K562 (cell line): ENCODE results near the gene MOGAT2. TPM values are rescaled to one million over a fixed set of nuclear protein-coding genes. Genes with fewer than 3 reads are reported as not detected.

ENCODE experiments used
- ARID2 ChIP-seq: fragments of 450-650 bp; IDR thresholded peaks from 2 replicates; pipeline ENCODE4 v1.6.1; 2017; ENCODE audit warnings: antibody characterized with exemption, mild to moderate bottlenecking
- BCOR ChIP-seq: fragments of 450-650 bp; IDR thresholded peaks from 2 replicates; pipeline ENCODE4 v1.6.1; 2016
- BRD4 ChIP-seq: fragments of 200-600 bp; sonication (generic); IDR thresholded peaks from 2 replicates; pipeline ENCODE4 v1.6.1; 2017; ENCODE audit warnings: inconsistent platforms
- CBFB ChIP-seq: sonication (generic); formaldehyde crosslinking; IDR thresholded peaks from 2 replicates; pipeline ENCODE4 v1.4.0; 2020; ENCODE audit warnings: mild to moderate bottlenecking, missing genetic modification reagents
- CEBPB ChIP-seq: fragments of 450-650 bp; IDR thresholded peaks from 2 replicates; pipeline ENCODE4 v1.6.1; 2016; ENCODE audit warnings: missing genetic modification characterization, missing compliant biosample characterization
- FOXO4 ChIP-seq: fragments of 450-650 bp; formaldehyde crosslinking; IDR thresholded peaks from 2 replicates; pipeline ENCODE4 v1.4.0; 2020; ENCODE audit warnings: mild to moderate bottlenecking, moderate library complexity
- FOXP1 ChIP-seq: sonication (generic); formaldehyde crosslinking; IDR thresholded peaks from 2 replicates; pipeline ENCODE4 v1.8.0; 2022; ENCODE audit warnings: mild to moderate bottlenecking, missing genetic modification reagents
- MAX ChIP-seq: sonication (generic); formaldehyde crosslinking; IDR thresholded peaks from 2 replicates; pipeline ENCODE4 v1.9.0; 2022; ENCODE audit warnings: mild to moderate bottlenecking, missing genetic modification reagents
- MAZ ChIP-seq, 2 experiments: fragments of 450-650 bp in 1 of 2; sonication (generic) in 1 of 2; formaldehyde crosslinking; IDR thresholded peaks in 1 of 2; conservative IDR thresholded peaks in 1 of 2; 2 replicates each; pipeline versions ENCODE4 v1.4.0 to v1.5.0; 2020; ENCODE audit warnings: mild to moderate bottlenecking in 1 of 2, missing genetic modification reagents in 1 of 2
- MYC ChIP-seq, 2 experiments: fragments of 250-450 bp in 1 of 2; sonication (Bioruptor Pico) in 1 of 2; IDR thresholded peaks; 2 replicates each; pipeline versions ENCODE4 v1.5.1 to v1.6.1; 2012 to 2021; ENCODE audit warnings: low read depth in 2 of 2, borderline replicate concordance in 1 of 2, improper control_type of control experiment in 1 of 2, low read length in 1 of 2, mild to moderate bottlenecking in 1 of 2, moderate library complexity in 1 of 2
- OTX1 ChIP-seq: fragments of 450-650 bp; formaldehyde crosslinking; IDR thresholded peaks from 2 replicates; pipeline ENCODE4 v1.4.0; 2022; ENCODE audit warnings: mild to moderate bottlenecking
- PURB ChIP-seq: sonication (generic); formaldehyde crosslinking; IDR thresholded peaks from 2 replicates; pipeline ENCODE4 v1.9.0; 2021; ENCODE audit warnings: low read depth, mild to moderate bottlenecking, missing genetic modification reagents
- RCOR1 ChIP-seq, 2 experiments: IDR thresholded peaks; 2 replicates each; pipeline ENCODE4 v1.6.1; 2012; ENCODE audit warnings: low read depth in 2 of 2, low read length in 2 of 2, borderline replicate concordance in 1 of 2, improper control_type of control experiment in 1 of 2
- RHOXF2B ChIP-seq: fragments of 250-450 bp; sonication (Bioruptor Pico); conservative IDR thresholded peaks from 2 replicates; pipeline ENCODE4 v1.5.1; 2021
- SRSF7 ChIP-seq: fragments of 200-400 bp; formaldehyde crosslinking; optimal IDR thresholded peaks from 2 replicates; pipeline ENCODE3; 2017; ENCODE audit warnings: mild to moderate bottlenecking, low read depth, low read length
- TFAM ChIP-seq: fragments of 250-450 bp; sonication (Bioruptor Pico); conservative IDR thresholded peaks from 2 replicates; pipeline ENCODE4 v1.5.0; 2021; ENCODE audit warnings: mild to moderate bottlenecking, moderate library complexity
- ZBTB17 ChIP-seq: fragments of 450-650 bp; formaldehyde crosslinking; IDR thresholded peaks from 2 replicates; pipeline ENCODE4 v1.4.0; 2020; ENCODE audit warnings: mild to moderate bottlenecking
- ZBTB26 ChIP-seq: fragments of 450-650 bp; formaldehyde crosslinking; IDR thresholded peaks from 2 replicates; pipeline ENCODE4 v1.4.0; 2022; ENCODE audit warnings: missing genetic modification characterization
- ZNF143 ChIP-seq: sonication (generic); formaldehyde crosslinking; IDR thresholded peaks from 2 replicates; pipeline ENCODE4 v1.9.0; 2022; ENCODE audit warnings: mild to moderate bottlenecking, missing genetic modification reagents
- ZNF780A ChIP-seq: fragments of 250-450 bp; sonication (Bioruptor Pico); IDR thresholded peaks from 2 replicates; pipeline ENCODE4 v1.5.0; 2021; ENCODE audit warnings: mild to moderate bottlenecking
- polyA plus RNA-seq, 8 experiments: library from polyadenylated mRNA; depleted of rRNA in 4 of 8; stranded (reverse) in 5 of 8; unstranded in 3 of 8; fragments of >200 nt; fragmentation: Nextera tagmentation in 2 of 8; fragmentation: Illumina TruSeq in 1 of 8; extraction: Ambion mirVana in 2 of 8; extraction: Trizol in 1 of 8; gene quantifications; 2 replicates each; pipeline versions ENCODE4 v1.2.1 to v1.2.3, GENCODE V29; 2011 to 2014; ENCODE audit warnings: inconsistent platforms in 1 of 8, missing spikeins in 1 of 8
- total RNA-seq, 7 experiments: library from RNA; depleted of rRNA in 6 of 7; stranded (reverse); fragments of >200 nt in 6 of 7; fragmentation: Illumina TruSeq in 2 of 7; extraction: Trizol in 2 of 7; gene quantifications; 2 replicates each; pipeline versions ENCODE4 v1.2.1 to v1.2.3, GENCODE V29; 2011 to 2021; ENCODE audit warnings: low replicate concordance in 1 of 7
- TF ChIP-seq, protein P1 (sequence below): fragments of 450-650 bp; formaldehyde crosslinking; IDR thresholded peaks from 2 replicates; pipeline ENCODE4 v1.4.0; 2020; ENCODE audit warnings: mild to moderate bottlenecking, moderate library complexity
- TF ChIP-seq, protein P2 (sequence below): sonication (generic); formaldehyde crosslinking; IDR thresholded peaks from 2 replicates; pipeline ENCODE4 v1.8.0; 2022; ENCODE audit warnings: missing genetic modification reagents, mild to moderate bottlenecking, borderline replicate concordance
- TF ChIP-seq, protein P3 (sequence below): IDR thresholded peaks from 2 replicates; pipeline ENCODE4 v1.6.1; 2011; ENCODE audit not compliant: insufficient read length; ENCODE audit errors: extremely low read depth

Gene MOGAT2
- total and polyA plus RNA-seq, 9 of the 15 experiments (the other 6 are each of a cell fraction or from before 2014, with no cell fraction given) = 0.09 TPM; not detected in 7

DNA sequence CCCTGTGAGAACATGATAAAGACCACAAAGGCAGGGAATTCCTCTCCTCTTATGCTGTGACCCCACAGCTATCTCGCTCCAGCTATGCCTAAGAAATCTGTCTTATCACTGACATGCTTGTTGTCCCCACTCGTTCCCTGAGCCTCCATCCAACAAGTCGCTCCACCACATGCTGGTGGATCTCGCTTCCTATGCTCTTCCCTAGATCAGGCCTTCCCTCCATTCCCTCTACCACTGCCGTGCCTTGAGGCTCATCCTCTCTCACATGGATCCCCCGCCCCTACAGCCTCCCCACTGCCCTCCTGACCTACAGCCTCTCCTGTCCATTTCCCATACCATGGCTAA is 49.6 kb downstream of the MOGAT2 start (continued):
- TF ChIP-seq, protein P1, sequence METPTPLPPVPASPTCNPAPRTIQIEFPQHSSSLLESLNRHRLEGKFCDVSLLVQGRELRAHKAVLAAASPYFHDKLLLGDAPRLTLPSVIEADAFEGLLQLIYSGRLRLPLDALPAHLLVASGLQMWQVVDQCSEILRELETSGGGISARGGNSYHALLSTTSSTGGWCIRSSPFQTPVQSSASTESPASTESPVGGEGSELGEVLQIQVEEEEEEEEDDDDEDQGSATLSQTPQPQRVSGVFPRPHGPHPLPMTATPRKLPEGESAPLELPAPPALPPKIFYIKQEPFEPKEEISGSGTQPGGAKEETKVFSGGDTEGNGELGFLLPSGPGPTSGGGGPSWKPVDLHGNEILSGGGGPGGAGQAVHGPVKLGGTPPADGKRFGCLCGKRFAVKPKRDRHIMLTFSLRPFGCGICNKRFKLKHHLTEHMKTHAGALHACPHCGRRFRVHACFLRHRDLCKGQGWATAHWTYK = no peak
- TF ChIP-seq FOXO4 (CRISPR knock-in tag) (no peak), CEBPB (tag) (no peak), BCOR (no peak), ZNF780A (CRISPR knock-in tag) (no peak), RCOR1 (IDR thresholded peaks at IDR 0.05; ENCODE audit: borderline replicate concordance in 1 of 2, low read depth in 2 of 2, low read length in 2 of 2) (peak in 1 of 2 experiments; percentile 46; a peak in 1 of 4 replicates), TFAM (CRISPR knock-in tag) (no peak), RHOXF2B (CRISPR knock-in tag) (no peak), OTX1 (CRISPR knock-in tag) (no peak), ZBTB26 (CRISPR knock-in tag) (0 out of 2 replicates have a peak, but pooled peaks have one; percentile 18), ZNF143 (CRISPR knock-in tag) (no peak), CBFB (CRISPR knock-in tag) (no peak), SRSF7 (no peak), BRD4 (no peak), FOXP1 (CRISPR knock-in tag) (no peak), PURB (CRISPR knock-in tag) (no peak), MAZ (CRISPR knock-in tag; conservative IDR thresholded peaks at IDR 0.05 in 1 of 2, IDR thresholded peaks at IDR 0.05 in 1 of 2) (no peak), MAX (CRISPR knock-in tag) (no peak), MYC (IDR thresholded peaks at IDR 0.05; ENCODE audit: low read depth, low read length) (no peak), MYC (CRISPR knock-in tag; IDR thresholded peaks at IDR 0.05; ENCODE audit: borderline replicate concordance, low read depth) (no peak), ARID2 (no peak), ZBTB17 (CRISPR knock-in tag) (no peak)
- TF ChIP-seq, protein P2, sequence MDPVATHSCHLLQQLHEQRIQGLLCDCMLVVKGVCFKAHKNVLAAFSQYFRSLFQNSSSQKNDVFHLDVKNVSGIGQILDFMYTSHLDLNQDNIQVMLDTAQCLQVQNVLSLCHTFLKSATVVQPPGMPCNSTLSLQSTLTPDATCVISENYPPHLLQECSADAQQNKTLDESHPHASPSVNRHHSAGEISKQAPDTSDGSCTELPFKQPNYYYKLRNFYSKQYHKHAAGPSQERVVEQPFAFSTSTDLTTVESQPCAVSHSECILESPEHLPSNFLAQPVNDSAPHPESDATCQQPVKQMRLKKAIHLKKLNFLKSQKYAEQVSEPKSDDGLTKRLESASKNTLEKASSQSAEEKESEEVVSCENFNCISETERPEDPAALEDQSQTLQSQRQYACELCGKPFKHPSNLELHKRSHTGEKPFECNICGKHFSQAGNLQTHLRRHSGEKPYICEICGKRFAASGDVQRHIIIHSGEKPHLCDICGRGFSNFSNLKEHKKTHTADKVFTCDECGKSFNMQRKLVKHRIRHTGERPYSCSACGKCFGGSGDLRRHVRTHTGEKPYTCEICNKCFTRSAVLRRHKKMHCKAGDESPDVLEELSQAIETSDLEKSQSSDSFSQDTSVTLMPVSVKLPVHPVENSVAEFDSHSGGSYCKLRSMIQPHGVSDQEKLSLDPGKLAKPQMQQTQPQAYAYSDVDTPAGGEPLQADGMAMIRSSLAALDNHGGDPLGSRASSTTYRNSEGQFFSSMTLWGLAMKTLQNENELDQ (CRISPR knock-in tag) = no peak
- TF ChIP-seq, protein P3, sequence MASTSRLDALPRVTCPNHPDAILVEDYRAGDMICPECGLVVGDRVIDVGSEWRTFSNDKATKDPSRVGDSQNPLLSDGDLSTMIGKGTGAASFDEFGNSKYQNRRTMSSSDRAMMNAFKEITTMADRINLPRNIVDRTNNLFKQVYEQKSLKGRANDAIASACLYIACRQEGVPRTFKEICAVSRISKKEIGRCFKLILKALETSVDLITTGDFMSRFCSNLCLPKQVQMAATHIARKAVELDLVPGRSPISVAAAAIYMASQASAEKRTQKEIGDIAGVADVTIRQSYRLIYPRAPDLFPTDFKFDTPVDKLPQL = no peak
